ENCODE measurements around the gene UBN1.

DNA sequence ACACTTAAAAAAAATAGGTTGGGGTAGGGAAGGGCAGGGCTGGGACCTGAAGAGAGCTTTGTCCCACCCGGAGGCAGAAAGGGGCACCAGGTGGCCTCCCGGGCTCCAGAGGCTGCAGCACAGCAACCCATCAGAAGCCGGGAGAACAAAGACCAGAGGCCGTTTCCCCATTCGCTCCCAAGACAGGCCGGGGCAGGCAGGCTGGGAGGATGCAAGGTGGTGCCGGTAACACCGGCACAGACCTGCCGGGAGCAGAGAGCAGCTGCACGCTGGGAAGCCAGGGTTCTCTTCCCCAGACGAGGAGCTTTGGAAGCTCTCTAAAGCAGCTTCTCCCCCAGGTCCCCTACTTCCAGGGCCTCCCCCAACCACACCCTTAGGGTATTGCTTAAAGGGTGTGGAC is 84.1 kb downstream of the UBN1 start:
- TF ChIP-seq ZNF451 (CRISPR knock-in tag; IDR thresholded peaks at IDR 0.05) (no peak), MAZ (IDR thresholded peaks at IDR 0.05; ENCODE audit: borderline replicate concordance, low read depth, low read length) (no peak), MAZ (CRISPR knock-in tag; IDR thresholded peaks at IDR 0.05; ENCODE audit: low read depth) (no peak)
- TF ChIP-seq, protein P1, sequence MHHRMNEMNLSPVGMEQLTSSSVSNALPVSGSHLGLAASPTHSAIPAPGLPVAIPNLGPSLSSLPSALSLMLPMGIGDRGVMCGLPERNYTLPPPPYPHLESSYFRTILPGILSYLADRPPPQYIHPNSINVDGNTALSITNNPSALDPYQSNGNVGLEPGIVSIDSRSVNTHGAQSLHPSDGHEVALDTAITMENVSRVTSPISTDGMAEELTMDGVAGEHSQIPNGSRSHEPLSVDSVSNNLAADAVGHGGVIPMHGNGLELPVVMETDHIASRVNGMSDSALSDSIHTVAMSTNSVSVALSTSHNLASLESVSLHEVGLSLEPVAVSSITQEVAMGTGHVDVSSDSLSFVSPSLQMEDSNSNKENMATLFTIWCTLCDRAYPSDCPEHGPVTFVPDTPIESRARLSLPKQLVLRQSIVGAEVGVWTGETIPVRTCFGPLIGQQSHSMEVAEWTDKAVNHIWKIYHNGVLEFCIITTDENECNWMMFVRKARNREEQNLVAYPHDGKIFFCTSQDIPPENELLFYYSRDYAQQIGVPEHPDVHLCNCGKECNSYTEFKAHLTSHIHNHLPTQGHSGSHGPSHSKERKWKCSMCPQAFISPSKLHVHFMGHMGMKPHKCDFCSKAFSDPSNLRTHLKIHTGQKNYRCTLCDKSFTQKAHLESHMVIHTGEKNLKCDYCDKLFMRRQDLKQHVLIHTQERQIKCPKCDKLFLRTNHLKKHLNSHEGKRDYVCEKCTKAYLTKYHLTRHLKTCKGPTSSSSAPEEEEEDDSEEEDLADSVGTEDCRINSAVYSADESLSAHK (CRISPR knock-in tag; IDR thresholded peaks at IDR 0.05; ENCODE audit: borderline replicate concordance) = no peak

Measured in HepG2 (cell line).